ENCODE results near the gene FBXW2. TPM values are rescaled to one million over a fixed set of nuclear protein-coding genes. Genes with fewer than 3 reads are reported as not detected.
A peak's percentile ranks its signal among the peaks of the same experiment; 100 is the strongest.
"Not testable (repeated sequence)": the region's sequence is repeated elsewhere in the genome, so short reads cannot be mapped to it uniquely, and the experiment has no call there.

The FBXW2 gene, protein sequence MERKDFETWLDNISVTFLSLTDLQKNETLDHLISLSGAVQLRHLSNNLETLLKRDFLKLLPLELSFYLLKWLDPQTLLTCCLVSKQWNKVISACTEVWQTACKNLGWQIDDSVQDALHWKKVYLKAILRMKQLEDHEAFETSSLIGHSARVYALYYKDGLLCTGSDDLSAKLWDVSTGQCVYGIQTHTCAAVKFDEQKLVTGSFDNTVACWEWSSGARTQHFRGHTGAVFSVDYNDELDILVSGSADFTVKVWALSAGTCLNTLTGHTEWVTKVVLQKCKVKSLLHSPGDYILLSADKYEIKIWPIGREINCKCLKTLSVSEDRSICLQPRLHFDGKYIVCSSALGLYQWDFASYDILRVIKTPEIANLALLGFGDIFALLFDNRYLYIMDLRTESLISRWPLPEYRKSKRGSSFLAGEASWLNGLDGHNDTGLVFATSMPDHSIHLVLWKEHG
- polyA plus RNA-seq (ENCODE audit: insufficient read length in 4 of 4) = 10 to 100 TPM; 40.0 to 48.6 (median 46.6) TPM

DNA sequence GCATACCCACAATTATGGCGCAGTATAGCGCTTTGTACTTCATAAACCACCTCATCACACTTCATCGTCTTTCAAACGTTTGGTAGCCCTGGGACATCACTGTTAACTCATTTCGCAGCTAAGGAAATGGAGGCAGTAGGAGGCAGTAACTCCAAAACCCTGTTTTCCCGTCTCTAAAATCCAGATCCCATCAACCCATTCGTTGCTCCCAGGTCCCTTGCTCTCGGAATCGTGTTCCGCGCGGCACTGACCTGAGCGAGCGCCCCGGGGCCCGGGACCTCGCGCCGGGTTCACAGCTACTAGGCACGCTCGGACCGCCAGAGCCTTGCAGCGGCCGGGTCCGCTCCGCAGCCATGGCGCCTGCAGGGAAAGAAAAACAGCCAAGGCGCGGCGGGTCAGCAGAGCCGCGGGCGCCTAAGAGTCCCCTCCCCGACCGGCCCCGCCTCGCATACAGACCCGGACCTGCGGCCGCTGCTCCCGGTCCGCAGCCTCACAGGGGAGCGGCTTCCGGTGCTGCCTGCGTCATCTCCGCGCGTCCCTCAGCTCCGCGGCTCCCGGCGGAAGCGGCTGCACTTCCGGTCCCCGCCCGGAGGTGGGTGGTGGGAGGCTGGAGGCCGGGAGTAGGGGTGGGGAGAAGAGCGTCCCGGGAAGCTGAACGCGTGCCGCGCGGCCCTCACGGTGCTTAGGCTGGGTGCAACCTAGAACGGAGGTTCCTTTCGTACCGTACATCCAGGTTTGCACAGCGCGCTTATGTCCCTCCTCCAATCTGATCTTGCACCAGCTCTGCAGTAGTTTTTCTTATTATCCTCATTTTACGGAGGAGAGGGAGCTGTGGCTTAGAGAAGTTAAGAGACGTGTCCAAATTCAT, at the start of gene FBXW2:
Gene FBXW2, minus strand, starts transcription at position 519 of the 868 bp plus-strand sequence. CDS start 5,158 bp downstream, outside the sequence.
- peak; percentile 83 to 90 (median 85) for DNase-seq (ENCODE audit: low read depth in 4 of 4, low spot score in 3 of 4)

DNA sequence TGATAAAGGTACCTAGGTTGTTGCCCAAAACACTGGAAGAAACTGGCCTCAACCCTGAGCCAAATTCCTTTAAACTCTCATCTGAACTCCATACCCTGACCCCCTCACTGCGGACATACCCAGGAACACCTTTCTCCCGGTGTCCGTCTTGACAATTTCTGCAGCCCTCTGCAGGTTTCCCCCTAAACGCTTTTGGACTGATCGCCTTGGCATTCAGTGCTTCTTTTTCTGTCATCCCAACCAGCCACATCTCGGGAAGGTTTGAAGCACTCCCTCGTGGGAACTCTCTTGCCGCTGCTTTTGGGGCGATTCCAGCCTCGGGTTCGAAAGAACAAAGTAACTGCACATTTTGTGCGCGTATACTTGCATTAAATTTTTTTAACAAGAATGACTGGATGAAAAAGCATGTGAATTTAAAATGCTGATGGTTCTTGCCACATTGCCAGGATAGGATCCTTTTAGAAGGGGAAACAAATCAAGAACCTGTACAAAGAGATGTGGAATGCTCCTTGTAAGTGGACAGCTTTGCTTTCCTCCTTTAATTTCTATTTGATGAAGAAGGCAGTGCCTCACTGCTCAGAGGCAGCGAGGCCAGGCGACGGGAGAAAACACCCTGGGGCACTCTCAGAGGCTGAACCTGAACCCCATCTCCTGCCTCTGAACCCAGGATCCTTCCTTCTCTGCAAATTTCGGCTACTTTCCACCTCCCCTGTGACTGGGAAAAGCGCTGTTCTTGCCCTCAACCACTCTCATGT, 48.9 kb upstream of the FBXW2 start:
- DNase-seq (ENCODE audit: low read depth in 4 of 4, low spot score in 3 of 4) = peak in 1 of 4 donors; percentile 29

DNA sequence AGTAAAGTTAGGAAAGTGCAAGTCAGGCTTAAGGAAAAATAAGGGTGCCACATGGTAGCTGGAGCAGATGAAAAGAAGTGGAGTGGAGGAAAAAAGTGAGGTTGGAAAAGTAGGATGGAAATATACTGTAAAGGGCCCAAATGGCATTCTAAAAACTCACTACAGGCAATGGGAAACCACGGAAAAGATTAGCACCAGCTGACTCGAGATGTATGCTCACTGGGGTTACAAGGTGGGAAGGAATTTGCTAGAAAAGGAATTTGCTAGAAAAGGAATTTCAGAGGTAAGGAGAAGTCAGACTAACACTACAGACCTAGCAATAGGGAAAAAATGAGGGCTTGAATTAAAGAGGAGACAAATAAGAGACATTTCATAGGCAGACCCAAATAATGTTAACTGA, 45.9 kb upstream of the FBXW2 start:
- no peak for DNase-seq (ENCODE audit: low read depth in 4 of 4, low spot score in 3 of 4)

DNA sequence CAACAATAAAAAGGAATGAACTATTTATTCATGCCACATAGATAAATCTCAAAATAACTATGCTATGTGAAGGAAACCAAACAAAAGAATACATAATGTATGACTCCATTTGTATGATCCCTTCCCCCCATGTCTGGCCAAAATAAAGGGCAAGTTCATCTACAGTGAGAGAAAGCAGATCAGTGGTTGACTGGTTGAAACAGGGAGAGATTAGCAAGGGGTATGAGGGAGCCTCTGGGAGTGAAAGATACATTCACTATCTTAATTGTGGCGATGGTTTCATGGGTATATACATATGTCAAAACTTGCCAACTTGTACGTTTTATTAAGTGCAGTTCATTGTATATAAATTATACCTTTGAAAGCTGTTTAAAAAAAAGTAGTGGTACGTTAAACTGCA, 44.7 kb upstream of the FBXW2 start:
- no peak for DNase-seq (ENCODE audit: low read depth in 4 of 4, low spot score in 3 of 4)

DNA sequence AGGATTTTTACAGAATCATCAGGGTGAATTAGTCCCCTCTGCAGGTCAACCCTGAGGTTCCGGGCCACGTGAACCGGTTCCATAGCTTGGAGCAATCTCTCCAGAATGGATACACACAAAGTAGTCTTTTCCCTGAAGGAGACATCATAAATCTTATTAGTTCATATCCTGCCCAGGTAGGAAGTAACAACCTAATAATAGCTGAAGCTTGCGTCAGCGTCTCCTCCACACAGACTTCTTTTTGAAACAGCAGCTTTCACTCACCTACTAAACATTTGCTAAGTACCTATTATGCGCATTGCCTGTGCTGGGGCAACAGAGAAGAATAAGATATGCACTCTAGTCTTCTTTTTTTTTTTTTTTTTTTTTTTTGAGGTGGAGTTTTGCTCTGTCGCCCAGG, 40.1 kb upstream of the FBXW2 start:
- no peak for DNase-seq (ENCODE audit: low read depth in 4 of 4, low spot score in 3 of 4)

DNA sequence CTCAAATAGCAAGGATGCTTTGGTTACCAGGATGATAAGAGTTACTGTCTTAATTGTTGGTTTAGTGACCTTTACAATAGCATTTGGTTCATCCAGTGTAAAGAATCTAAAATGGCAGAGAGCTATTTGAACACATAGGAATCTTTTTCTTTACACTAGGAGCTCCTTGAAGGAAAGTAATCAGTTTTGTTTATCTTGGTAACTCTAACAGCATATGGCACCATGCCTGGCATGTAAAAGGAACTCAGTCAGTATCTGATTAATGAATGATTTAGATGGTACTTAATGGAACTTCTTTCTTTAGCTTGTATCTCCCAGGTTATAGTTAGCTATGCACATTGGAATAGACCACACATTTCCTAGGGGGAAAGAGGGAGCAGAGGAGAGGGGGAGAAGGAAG, 39.6 kb upstream of the FBXW2 start:
- DNase-seq (ENCODE audit: low read depth in 4 of 4, low spot score in 3 of 4) = no peak

DNA sequence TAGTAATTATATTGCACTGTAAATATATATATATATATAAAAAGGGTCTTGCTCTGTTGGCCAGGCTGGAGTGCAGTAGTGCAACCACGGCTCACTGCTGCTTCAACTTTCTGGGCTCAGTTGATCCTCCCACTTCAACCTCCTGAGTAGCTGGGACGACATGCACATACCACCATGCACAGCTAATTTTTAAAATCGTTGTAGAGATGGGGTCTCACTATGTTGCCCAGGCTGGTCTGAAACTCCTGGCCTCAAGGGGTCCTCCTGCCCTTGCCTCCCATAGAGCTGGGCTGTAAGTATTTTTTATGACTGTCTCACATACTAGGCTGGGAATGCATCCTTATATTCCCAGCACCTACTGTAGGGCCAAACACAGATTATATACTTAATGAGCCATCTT, 37.6 kb upstream of the FBXW2 start:
- DNase-seq (ENCODE audit: low read depth in 4 of 4, low spot score in 3 of 4) = no peak

DNA sequence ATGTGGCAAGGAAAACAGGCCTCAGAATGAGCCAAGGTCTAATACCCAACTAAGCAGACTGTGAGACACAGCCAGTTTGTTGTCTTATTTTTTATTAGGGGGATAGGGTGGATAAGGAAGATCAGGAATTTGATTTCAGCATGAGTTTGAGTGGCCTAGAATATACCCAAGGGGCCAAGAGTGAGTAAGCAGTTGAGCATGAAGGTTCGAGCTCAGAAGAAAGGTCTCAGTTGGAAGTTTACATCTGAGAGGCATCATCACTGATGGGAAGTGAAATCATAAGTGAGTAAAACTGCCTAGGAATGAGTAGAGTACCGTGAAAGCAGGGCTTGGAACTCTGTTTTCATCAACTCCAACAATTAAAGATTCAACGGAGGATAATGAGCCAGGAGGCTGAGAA, 36.9 kb upstream of the FBXW2 start:
- no peak for DNase-seq (ENCODE audit: low read depth in 4 of 4, low spot score in 3 of 4)

DNA sequence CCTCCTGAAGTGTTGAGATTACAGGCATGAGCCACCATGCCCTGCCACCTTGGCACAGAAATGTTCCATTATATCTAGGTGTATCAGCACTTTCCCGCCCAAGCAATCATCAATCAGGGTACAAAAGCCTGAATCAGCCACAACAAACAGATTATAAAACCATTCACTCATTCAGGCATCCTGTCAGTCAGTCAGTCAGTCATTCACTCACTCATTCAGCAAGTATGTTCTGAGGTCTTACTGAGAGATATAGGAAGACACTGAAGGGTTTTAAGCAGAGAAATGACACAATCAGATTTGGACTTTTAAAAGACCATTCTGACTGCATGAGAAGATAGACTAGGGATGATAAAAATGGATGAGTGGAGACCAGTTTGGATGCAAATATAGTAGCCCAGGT, 36.4 kb upstream of the FBXW2 start:
- DNase-seq (ENCODE audit: low read depth in 4 of 4, low spot score in 3 of 4) = no peak

DNA sequence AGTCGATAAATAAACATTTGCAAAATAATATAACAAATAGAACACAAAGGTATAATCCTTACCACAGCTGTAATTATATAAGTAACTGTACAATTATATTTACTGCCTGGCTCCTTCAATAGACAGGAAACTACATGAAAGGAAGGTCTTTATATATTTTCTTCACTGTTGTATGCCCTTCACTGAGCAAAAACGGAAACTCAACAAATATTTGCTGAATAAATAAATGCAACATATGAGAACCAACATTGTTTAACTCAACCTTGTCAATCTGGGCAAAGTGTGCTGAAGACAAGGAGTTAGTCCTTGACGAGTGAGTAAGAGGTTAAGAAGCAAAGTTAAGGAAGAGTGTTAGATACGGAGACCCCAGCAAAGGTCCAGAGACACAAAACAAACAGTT, 26.9 kb upstream of the FBXW2 start:
- no peak for DNase-seq (ENCODE audit: low read depth in 4 of 4, low spot score in 3 of 4)

DNA sequence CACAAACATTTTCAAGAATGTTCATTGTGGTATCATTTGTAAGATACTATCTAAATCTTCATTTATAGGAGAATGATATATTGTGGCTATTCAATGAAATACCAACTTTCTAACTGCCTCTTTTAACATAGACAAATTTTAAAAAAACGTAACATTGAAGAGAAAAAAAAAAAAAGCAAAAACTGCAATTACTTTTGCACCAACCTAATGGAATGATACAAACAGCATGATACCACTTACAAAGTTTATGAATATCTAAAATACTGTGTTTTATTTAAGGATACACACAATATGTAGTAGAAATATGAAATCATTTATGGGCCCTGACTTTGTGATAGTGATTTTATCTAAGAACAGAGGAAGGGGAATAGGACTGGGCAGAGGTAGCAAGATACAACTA, 25.4 kb upstream of the FBXW2 start:
- DNase-seq (ENCODE audit: low read depth in 4 of 4, low spot score in 3 of 4) = no peak

DNA sequence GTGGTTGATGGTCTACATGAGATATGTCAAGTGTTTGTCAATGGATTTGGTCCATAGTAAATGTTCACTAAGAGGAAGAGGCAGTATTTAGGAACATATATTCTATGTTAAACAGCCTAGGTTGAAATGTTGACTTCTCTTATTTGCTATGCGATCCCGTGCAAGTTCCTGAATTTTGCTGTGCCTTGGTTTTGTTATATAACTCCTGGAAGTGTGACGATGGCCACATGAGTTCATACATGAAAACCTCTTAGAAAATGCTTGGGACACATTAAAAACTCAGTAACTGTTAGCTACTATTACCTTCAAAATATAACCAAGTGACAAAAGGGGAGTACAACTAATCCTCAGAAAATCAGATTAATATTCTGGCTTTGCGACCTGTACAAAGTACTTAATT, 21.9 kb upstream of the FBXW2 start:
- DNase-seq (ENCODE audit: low read depth in 4 of 4, low spot score in 3 of 4) = no peak

DNA sequence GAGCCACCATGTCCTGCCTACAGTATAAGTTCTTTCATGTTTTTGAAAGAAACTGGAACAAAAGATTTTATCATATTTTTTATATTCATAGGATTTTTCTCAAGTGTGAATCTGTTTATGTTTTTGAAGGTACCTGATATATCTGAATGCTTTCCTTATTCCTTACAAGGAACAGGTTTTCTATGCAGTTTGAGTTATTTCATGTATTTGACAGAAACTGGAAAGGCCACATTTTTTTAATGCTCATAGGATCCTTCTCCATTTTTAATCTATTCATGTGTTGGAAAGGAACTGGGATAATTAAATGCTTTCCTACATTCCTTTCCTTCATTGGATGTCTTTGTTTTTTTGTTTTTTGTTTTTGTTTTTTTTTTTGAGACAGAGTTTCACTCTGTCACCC, 15.7 kb upstream of the FBXW2 start:
- no peak for DNase-seq (ENCODE audit: low read depth in 4 of 4, low spot score in 3 of 4)

DNA sequence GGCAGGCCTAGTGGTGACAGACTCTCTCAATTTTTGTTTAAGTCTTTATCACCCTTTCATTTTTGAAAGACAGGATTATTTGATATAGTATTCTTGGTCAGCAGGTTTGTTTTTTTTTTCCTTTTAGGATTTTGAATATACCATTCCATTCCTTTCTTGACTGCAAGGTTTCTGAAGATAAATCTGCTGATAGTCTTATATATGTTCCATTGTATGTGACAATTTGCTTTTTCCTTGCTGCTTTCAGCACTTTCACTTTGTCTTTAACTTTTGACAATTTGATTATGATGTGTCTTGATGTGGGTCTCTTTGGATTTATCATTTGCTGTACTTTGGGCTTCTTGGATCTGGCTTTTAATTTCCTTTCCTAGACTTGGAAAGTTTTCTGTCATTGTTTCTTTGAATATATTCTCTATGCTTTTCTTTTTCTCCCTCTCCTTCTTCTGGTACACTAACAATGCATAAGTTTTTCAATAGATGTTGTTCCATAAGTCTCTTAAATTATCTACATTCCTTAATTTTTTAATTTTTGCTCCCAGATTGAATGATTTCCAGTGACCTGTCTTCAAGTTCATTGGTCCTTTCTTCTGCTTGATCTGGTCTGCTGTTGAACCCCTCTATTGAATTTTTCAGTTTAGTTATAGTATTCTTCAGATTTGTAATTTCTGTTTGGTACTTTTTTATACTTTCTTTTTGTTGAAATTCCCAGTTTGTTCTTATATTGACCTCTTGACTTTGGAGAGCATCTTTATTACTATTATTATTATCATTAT, 14.6 kb upstream of the FBXW2 start:
- no peak for DNase-seq (ENCODE audit: low read depth in 4 of 4, low spot score in 3 of 4)

DNA sequence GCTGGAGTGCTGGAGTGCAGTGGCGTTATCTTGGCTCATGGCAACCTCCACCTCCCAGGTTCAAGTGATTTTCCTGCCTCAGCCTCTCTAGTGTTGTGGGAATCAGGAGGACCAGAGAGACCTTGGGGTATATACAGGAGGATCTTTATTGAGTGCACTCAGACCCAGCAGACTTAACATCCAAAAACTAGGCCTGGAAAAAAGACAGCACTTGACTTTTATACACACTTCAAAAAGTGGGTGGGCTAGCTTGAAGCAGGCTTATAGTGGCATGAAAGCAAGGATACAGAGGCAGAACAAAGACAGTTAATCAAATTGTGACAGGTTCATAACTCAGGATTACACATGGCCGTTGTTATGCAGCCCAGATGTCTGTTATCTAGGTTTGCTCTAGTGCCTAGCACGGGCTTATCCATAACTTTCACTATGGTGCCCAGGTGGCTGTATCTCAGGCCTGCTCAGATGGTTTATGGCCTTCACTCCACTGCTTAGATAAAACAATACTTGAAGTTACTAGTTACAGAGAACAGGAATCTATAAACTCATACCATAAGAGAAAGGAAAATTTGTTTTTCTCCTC, 11.7 kb upstream of the FBXW2 start:
- not testable (repeated sequence) for DNase-seq (ENCODE audit: low read depth in 4 of 4, low spot score in 3 of 4)

DNA sequence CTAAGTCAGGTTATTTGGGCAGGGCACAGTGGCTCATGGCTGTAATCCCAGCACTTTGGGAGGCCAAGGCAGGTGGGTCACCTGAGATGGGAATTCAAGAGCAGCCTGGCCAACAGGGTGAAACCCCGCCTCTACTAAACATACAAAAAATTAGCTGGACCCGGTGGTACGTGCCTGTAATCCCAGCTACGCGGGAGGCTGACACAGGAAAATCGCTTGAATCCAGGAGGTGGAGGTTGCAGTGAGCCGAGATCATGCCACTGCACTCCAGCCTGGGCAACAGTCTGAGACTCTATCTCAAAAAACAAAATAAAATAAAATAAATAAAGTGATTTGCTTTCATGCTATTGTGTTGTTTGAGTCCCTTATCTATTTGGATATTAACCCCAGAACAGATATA, 8.2 kb upstream of the FBXW2 start:
- no peak for DNase-seq (ENCODE audit: low read depth in 4 of 4, low spot score in 3 of 4)

DNA sequence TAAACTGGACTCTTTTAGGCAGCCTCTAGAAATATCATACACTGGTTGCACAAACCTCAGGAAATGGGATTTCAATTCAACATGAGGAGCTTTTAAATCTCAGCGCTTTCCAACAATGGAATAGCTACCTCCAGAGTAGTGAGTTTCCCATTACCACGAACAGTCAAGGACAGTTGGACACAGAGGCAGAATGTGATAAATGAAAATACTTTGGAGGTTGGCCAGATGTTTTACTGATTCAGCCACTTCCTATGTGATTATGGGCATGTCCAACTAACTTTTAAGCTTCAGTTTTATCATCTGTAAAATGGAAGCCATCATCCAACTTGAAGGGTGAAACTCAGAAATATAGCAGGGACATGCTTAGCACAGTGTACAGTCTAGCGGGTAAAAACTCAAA, 2.1 kb downstream of the FBXW2 start:
- DNase-seq (ENCODE audit: low read depth in 4 of 4, low spot score in 3 of 4) = no peak

DNA sequence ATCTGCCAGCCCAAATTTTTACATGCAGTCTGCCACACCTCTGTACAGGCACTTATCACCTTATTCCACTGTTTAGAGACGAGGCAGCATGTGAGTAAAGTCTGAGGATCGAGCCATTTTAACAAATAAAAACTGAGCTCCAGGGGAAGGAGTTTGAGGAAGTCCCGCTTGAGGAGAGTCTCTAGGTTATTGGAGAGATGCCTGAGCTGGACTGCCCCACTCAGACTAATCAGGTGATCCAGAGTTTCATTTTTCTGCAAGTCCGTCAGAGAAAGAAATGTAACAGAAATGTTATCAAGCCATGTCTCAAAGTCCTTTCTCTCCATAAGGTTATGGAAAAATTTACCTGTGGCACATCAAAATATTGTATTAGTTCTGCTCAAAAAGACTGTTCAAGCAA, 5.3 kb downstream of the FBXW2 start:
- DNase-seq (ENCODE audit: low read depth in 4 of 4, low spot score in 3 of 4) = no peak

DNA sequence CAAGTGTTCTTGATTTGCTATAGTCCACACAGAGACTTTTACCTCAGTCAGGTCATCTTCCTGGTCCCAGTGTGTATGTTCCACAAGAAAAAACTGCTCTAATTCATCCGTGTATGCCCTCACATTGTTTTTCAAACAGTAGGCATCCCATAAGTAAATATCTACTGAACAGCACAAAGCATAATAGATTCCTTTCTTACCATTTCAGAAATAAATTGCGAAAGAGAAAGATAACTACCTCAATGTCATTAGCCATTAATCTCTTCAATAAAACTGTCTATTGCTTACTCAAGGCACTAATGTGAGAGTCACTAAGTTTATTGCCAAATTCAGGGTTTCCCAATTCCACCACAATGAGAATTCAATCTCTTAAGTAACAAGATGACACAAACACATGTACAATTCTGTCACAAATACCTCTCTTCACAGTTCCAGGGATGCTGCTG, 9.6 kb downstream of the FBXW2 start:
- DNase-seq (ENCODE audit: low read depth in 4 of 4, low spot score in 3 of 4) = no peak

DNA sequence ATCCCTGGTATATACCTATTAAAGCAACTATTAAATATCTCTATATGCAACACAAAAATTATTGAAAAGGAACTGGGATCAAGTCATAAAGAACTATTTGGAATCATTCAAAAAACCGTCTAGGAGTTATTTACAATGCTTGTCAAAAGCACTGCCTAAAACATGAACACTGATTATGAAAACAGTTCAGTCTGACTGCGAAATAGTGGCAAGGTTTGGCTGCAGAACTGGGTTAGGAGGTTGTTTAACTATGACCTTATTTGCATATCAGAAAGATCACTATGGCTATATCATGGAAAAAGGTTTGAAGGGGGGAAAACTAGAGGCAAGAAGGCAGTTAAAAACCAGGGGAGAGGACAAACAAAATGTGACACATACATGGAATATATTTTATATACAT, 12.0 kb downstream of the FBXW2 start:
- no peak for DNase-seq (ENCODE audit: low read depth in 4 of 4, low spot score in 3 of 4)

All from right renal pelvis (tissue), 4 donors.